ENCODE results near the gene RPL10. TPM values are rescaled to one million over a fixed set of nuclear protein-coding genes. Genes with fewer than 3 reads are reported as not detected.

Gene RPL10
- polyA plus RNA-seq, 6 donors from 2014 or later = 3,636 to 5,147 (median 4,635) TPM

GRCh38 chrX:154355094-154355775 is 42.9 kb upstream of the RPL10 start:
- Mint-ChIP-seq H3K27ac (no peak overlapping the region), H3K4me3 (no peak overlapping the region), H3K27me3 (no peaks in the 10 kb centered on the region), H3K4me1 (peaks cover 10 to 15% (median 15%) of the 10 kb centered on the region in 3 donors), H3K36me3 (no peaks in the 10 kb centered on the region), H3K9me3 (no peaks in the 10 kb centered on the region)
- no peak for DNase-seq
- no peak for ATAC-seq (ENCODE audit: low read depth in 2 of 2)

DNA sequence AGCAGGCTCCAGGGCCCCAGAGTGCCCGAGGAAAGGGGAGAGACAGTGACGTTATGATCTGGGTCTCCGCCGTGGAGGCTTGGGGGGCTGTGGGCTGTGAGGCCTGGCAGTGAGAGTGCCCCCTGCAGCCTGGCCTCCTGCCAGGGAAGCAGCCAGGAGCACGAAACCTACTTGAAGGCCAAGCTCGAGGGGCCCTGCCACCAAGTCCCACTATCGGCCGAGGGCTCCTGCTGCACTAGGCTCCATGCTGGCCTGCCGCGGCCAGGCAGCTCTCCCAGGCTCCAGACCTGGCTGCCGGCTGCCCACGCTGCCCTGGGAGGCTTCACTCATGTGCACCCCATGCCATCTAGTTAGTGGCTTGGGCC is 42.4 kb upstream of the RPL10 start:
- no peak for DNase-seq
- Mint-ChIP-seq H3K27ac (no peak overlapping the region), H3K9me3 (no peaks in the 10 kb centered on the region), H3K4me1 (peaks cover 9 to 11% (median 10%) of the 10 kb centered on the region in 3 donors), H3K36me3 (no peaks in the 10 kb centered on the region), H3K4me3 (no peak overlapping the region), H3K27me3 (no peaks in the 10 kb centered on the region)
- ATAC-seq (ENCODE audit: low read depth in 2 of 2) = no peak

GRCh38 chrX:154356596-154356995 is 41.6 kb upstream of the RPL10 start:
- no peak overlapping the region for H3K27ac Mint-ChIP-seq
- DNase-seq (no peak), ATAC-seq (ENCODE audit: low read depth in 2 of 2) (no peak)
- no peaks in the 10 kb centered on the region for H3K36me3 Mint-ChIP-seq
- no peaks in the 10 kb centered on the region for H3K9me3 Mint-ChIP-seq
- H3K4me1 Mint-ChIP-seq = peaks cover 3 to 6% (median 6%) of the 10 kb centered on the region in 3 donors
- H3K4me3 Mint-ChIP-seq = no peak overlapping the region
- H3K27me3 Mint-ChIP-seq = no peaks in the 10 kb centered on the region

GRCh38 chrX:154357205-154357604 is 41.0 kb upstream of the RPL10 start:
- Mint-ChIP-seq H3K27ac (peak overlapping the region in 1 of 6 donors; percentile 75), H3K36me3 (no peaks in the 10 kb centered on the region), H3K27me3 (no peaks in the 10 kb centered on the region), H3K9me3 (no peaks in the 10 kb centered on the region), H3K4me3 (no peak overlapping the region), H3K4me1 (peaks cover 0 to 4% (median 2%) of the 10 kb centered on the region in 3 donors)
- ATAC-seq (ENCODE audit: low read depth in 2 of 2) (no peak), DNase-seq (no peak)

DNA sequence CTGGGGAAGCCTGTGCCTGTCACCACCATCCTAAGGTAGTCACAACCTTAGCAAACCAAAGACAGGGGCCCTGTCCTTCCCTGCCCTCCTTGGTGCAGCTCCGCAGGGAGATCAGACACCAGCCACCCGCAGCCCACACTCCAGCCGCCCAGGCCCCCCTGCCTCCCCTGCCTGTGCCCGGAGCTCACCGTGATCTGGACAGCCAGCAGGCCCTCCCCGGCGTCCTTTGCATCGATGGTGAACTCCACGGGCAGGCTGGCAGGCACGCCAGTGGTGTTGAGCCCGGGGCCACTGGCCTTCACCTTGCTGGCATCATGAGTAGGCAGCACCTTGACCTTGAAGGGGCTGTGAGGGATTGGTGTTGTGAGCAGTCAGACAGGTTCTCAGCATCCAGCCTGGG is 40.2 kb upstream of the RPL10 start:
- H3K9me3 Mint-ChIP-seq = no peaks in the 10 kb centered on the region
- no peaks in the 10 kb centered on the region for H3K36me3 Mint-ChIP-seq
- H3K4me3 Mint-ChIP-seq = no peak overlapping the region
- no peaks in the 10 kb centered on the region for H3K27me3 Mint-ChIP-seq
- no peak overlapping the region for H3K27ac Mint-ChIP-seq
- H3K4me1 Mint-ChIP-seq = peaks cover 0 to 4% (median 0%) of the 10 kb centered on the region in 3 donors
- DNase-seq = no peak
- no peak for ATAC-seq (ENCODE audit: low read depth in 2 of 2)

DNA sequence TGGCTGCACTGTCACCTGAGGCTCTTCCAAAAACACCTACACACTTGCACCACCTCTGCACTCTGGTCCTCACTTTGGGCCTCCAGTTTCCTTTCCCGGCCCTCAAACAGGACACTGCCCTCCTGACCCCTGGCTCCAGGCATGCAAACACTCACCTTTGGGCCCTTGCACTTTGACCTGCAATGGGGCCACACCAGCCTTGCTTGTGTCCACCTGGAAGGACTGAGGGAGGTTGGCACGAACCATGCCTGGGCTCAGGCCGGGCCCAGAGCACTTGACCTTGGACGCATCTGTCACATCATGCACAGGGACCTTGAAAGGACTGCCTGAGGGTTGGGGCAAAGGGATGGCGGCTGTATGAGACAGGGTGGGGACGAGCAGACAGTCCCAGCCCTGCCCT is 39.3 kb upstream of the RPL10 start:
- H3K4me1 Mint-ChIP-seq = peaks cover 0 to 4% (median 0%) of the 10 kb centered on the region in 3 donors

GRCh38 chrX:154359362-154360154 is 38.6 kb upstream of the RPL10 start:
- Mint-ChIP-seq H3K27ac (peak overlapping the region in 1 of 6 donors; percentile 41), H3K27me3 (no peaks in the 10 kb centered on the region), H3K36me3 (no peaks in the 10 kb centered on the region), H3K4me3 (no peak overlapping the region), H3K4me1 (peaks cover 0 to 4% (median 0%) of the 10 kb centered on the region in 3 donors), H3K9me3 (no peaks in the 10 kb centered on the region)
- no peak for DNase-seq
- ATAC-seq (ENCODE audit: low read depth in 2 of 2) = no peak

More for the DNA sequence above, 39.3 kb upstream of the RPL10 start:
- Mint-ChIP-seq H3K27ac (peak overlapping the region in 2 of 6 donors; percentile 80 to 87), H3K9me3 (no peaks in the 10 kb centered on the region), H3K4me3 (no peak overlapping the region), H3K27me3 (no peaks in the 10 kb centered on the region), H3K36me3 (no peaks in the 10 kb centered on the region)
- no peak for ATAC-seq (ENCODE audit: low read depth in 2 of 2)
- DNase-seq = no peak

GRCh38 chrX:154360155-154360713 is 37.9 kb upstream of the RPL10 start:
- H3K9me3 Mint-ChIP-seq = no peaks in the 10 kb centered on the region
- DNase-seq (no peak), ATAC-seq (ENCODE audit: low read depth in 2 of 2) (no peak)
- no peaks in the 10 kb centered on the region for H3K36me3 Mint-ChIP-seq
- no peak overlapping the region for H3K4me3 Mint-ChIP-seq
- H3K27ac Mint-ChIP-seq = no peak overlapping the region
- no peaks in the 10 kb centered on the region for H3K27me3 Mint-ChIP-seq
- H3K4me1 Mint-ChIP-seq = peaks cover 0 to 4% (median 0%) of the 10 kb centered on the region in 3 donors

DNA sequence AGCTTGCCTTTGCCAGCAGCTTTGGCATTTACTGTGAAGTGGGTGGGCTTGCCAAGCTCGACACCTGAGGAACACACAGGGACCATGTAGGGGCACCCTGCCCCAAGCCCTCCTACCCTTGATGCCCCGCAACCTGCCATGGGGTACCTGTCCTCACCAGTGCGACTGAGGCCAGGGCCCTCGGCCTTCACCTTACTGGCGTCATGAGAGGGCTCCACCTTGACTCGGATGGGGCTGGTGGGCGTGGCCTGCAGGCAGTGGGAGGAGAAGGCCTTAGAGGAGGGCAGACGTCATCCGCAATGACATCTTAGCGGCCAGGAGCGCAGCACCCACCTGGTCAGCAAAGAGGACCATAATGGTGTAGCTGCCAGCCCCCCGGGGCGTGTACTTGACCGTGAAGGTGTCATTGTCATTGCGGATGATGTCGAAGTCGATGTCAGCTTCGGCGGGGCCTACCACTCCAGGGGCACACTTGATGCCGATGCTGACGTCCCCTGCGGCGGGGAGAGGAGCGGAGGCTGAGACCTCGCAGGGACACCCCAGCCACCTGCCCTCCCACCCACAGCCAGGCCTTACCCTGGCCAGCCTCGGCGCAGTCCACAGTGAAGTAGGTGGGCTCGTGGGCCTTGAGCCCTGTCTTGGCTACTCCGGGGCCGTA is 36.0 kb upstream of the RPL10 start:
- no peaks in the 10 kb centered on the region for H3K27me3 Mint-ChIP-seq
- no peak for DNase-seq
- H3K36me3 Mint-ChIP-seq = no peaks in the 10 kb centered on the region
- no peak for ATAC-seq (ENCODE audit: low read depth in 2 of 2)
- peaks cover 0 to 5% (median 4%) of the 10 kb centered on the region in 3 donors for H3K4me1 Mint-ChIP-seq
- H3K9me3 Mint-ChIP-seq = no peaks in the 10 kb centered on the region
- H3K27ac Mint-ChIP-seq = no peak overlapping the region
- H3K4me3 Mint-ChIP-seq = no peak overlapping the region

DNA sequence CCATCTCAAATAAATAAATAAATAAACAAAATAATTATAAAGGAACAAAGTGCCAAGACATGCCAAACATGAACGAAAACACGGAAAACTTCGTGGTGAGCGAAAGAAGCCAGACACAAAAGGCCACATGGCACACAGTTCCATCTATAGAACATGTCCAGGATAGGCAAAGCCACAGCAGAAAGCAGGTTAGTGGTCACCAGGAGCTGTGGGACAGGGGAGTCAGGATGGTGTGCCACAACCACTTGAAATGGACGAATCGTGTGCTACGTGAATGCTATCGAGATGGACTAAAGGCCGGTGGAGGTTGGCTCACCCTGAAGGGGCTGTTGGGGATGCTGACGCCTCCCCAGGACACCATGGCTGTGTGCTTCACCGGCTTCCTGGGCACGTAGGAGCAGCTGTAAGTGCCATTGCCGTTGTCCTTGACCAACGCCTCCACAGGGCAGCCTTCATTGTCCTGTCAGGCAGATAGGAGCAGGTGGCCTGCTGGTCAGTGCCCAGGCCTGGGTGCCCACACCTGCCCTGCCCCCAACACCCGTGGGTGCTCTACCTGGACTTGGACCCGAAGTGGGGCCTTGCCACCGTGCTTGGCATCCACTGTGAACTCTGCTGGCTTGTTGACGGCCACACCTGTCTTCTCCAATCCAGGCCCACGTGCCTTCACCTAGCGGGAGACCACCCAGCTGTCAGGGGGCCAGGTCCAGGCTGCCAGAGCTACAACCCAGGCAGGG is 34.3 kb upstream of the RPL10 start:
- Mint-ChIP-seq H3K4me1 (peaks cover 5 to 13% (median 7%) of the 10 kb centered on the region in 3 donors), H3K4me3 (peak overlapping the region in 1 of 8 donors; percentile 22), H3K27ac (peak overlapping the region in 2 of 6 donors; percentile 69 to 81)

GRCh38 chrX:154365052-154365600 is 33.1 kb upstream of the RPL10 start:
- no peaks in the 10 kb centered on the region for H3K36me3 Mint-ChIP-seq
- ATAC-seq (ENCODE audit: low read depth in 2 of 2) = no peak
- no peak for DNase-seq
- no peaks in the 10 kb centered on the region for H3K27me3 Mint-ChIP-seq
- no peaks in the 10 kb centered on the region for H3K9me3 Mint-ChIP-seq
- H3K27ac Mint-ChIP-seq = peak overlapping the region in 2 of 6 donors; percentile 14 to 19
- H3K4me3 Mint-ChIP-seq = peak overlapping the region in 1 of 8 donors; percentile 18
- peaks cover 5 to 15% (median 13%) of the 10 kb centered on the region in 3 donors for H3K4me1 Mint-ChIP-seq

More for the DNA sequence above, 34.3 kb upstream of the RPL10 start:
- DNase-seq = no peak
- H3K27me3 Mint-ChIP-seq = no peaks in the 10 kb centered on the region
- H3K9me3 Mint-ChIP-seq = no peaks in the 10 kb centered on the region
- H3K36me3 Mint-ChIP-seq = no peaks in the 10 kb centered on the region
- ATAC-seq (ENCODE audit: low read depth in 2 of 2) = no peak

DNA sequence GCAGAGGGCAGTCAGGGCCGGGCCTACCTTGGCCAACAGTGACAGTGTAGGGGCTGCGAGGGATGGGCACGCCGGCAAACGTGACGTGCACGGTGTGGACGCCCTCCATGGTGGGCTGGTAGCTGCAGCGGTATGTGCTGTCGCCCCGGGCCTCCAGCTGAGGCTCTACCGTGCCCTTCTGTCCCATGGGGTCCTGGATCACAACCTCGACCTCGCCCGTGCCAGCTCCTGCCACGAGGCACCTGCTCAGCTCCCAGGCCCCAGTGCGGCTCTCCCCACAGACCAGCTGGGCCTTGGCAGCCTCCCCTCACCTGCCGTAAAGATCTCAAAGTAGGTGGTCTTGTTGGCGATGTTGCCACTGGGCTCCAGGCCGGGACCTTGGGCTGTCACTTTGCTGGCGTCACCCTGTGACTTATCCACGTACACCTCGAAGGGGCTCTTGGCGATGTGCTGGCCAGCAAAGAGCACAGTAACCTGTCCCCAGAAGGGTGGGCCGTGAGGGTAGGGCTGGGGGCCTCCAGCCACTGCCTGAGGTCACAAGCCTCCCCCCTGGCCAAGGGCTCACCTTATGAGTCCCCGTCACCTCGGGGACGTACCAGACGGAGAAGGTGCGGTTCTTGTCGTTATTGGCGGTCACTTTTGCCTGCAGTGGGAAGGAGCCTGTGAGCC is 32.0 kb upstream of the RPL10 start:
- Mint-ChIP-seq H3K27me3 (no peaks in the 10 kb centered on the region), H3K4me3 (peak overlapping the region in 1 of 8 donors; percentile 47), H3K27ac (no peak overlapping the region)

More for the DNA sequence above, 32.0 kb upstream of the RPL10 start:
- ATAC-seq (ENCODE audit: low read depth in 2 of 2) (no peak), DNase-seq (no peak)
- peaks cover 5 to 15% (median 13%) of the 10 kb centered on the region in 3 donors for H3K4me1 Mint-ChIP-seq
- no peaks in the 10 kb centered on the region for H3K9me3 Mint-ChIP-seq
- no peaks in the 10 kb centered on the region for H3K36me3 Mint-ChIP-seq

Measured in naive B cell (primary cell).